CD4-positive, CD25-positive, alpha-beta regulatory T cell (primary cell): ENCODE measurements around the gene DPP7. TPM values are rescaled to one million over a fixed set of nuclear protein-coding genes. Genes with fewer than 3 reads are reported as not detected.
"Not testable (repeated sequence)": the region's sequence is repeated elsewhere in the genome, so short reads cannot be mapped to it uniquely, and the experiment has no call there.

Experiments used
- ATAC-seq, 2 donors: fragments of 150-1000 bp; cut with Tn5 transposase; one replicate each; pipeline ENCODE4 v1.10.0; 2021; ENCODE audit warnings: low read depth in 2 of 2, moderate number of reproducible peaks in 2 of 2, moderate library complexity in 1 of 2
- DNase-seq, 3 donors: peaks; one replicate each; pipeline versions ENCODE4 v3.0.0 to v3.0.0-alpha.2; 2012 to 2022; ENCODE audit warnings: mixed read lengths in 1 of 3
- H3K27ac ChIP-seq: one replicate; pipeline ENCODE4 v1.7.0; 2013; ENCODE audit warnings: mild to moderate bottlenecking, low read length; ENCODE audit not compliant: insufficient read depth, poor library complexity, severe bottlenecking
- H3K27me3 ChIP-seq: one replicate; pipeline ENCODE4 v1.7.0; 2013; ENCODE audit warnings: low read length; ENCODE audit not compliant: control insufficient read depth, insufficient read depth
- H3K36me3 ChIP-seq: one replicate; pipeline ENCODE4 v1.7.0; 2013; ENCODE audit warnings: mild to moderate bottlenecking, low read length, moderate library complexity; ENCODE audit not compliant: control insufficient read depth, insufficient read depth
- H3K4me1 ChIP-seq: 2 replicates; pipeline ENCODE4 v1.7.0; 2013; ENCODE audit warnings: mild to moderate bottlenecking, low read length; ENCODE audit not compliant: insufficient read depth, control insufficient read depth, poor library complexity, severe bottlenecking
- H3K4me3 ChIP-seq: one replicate; pipeline ENCODE4 v1.7.0; 2013; ENCODE audit warnings: low read depth, mild to moderate bottlenecking, low read length, moderate library complexity
- H3K9me3 ChIP-seq, 2 experiments: 1 replicate in 1 of 2; 2 replicates in 1 of 2; pipeline ENCODE4 v1.7.0; 2013; ENCODE audit warnings: low read length in 2 of 2, mild to moderate bottlenecking in 1 of 2, moderate library complexity in 1 of 2; ENCODE audit not compliant: control insufficient read depth in 2 of 2
- H3K27ac Mint-ChIP-seq, 3 donors: one replicate each; pipeline ENCODE4 v1.8.0; 2020 to 2022; ENCODE audit warnings: mild to moderate bottlenecking in 3 of 3, mixed read lengths in 3 of 3, moderate library complexity in 2 of 3
- H3K27me3 Mint-ChIP-seq: one replicate; pipeline ENCODE4 v1.8.0; 2022; ENCODE audit warnings: mild to moderate bottlenecking, mixed read lengths
- H3K36me3 Mint-ChIP-seq: one replicate; pipeline ENCODE4 v1.8.0; 2020; ENCODE audit warnings: mixed read lengths
- H3K4me1 Mint-ChIP-seq, 4 donors: one replicate each; pipeline ENCODE4 v1.8.0; 2020 to 2022; ENCODE audit warnings: mixed read lengths in 4 of 4, mild to moderate bottlenecking in 1 of 4
- H3K4me3 Mint-ChIP-seq, 4 donors: one replicate each; pipeline ENCODE4 v1.8.0; 2020 to 2022; ENCODE audit warnings: mild to moderate bottlenecking in 4 of 4, mixed read lengths in 4 of 4, moderate library complexity in 3 of 4
- H3K9me3 Mint-ChIP-seq, 7 donors: one replicate each; pipeline ENCODE4 v1.8.0; 2020 to 2022; ENCODE audit warnings: mixed read lengths in 7 of 7, mild to moderate bottlenecking in 3 of 7, moderate library complexity in 2 of 7
- polyA plus RNA-seq, 4 donors: library from polyadenylated mRNA; unstranded; fragments of 300-500 nt; fragmentation: Illumina TruSeq; gene quantifications; one replicate each; pipeline ENCODE4 v1.2.3, GENCODE V29; 2021
- total RNA-seq: library from RNA; stranded (reverse); gene quantifications from one replicate; pipeline ENCODE4 v1.2.3, GENCODE V29; 2022

Gene DPP7
- total and polyA plus RNA-seq, 5 donors from 2014 or later = 119 to 343 (median 156) TPM

GRCh38 chr9:137123952-137124462, 9.5 kb upstream of the DPP7 start:
- H3K9me3 Mint-ChIP-seq, H3K36me3 Mint-ChIP-seq, H3K4me3 ChIP-seq, H3K9me3 ChIP-seq, H3K27ac Mint-ChIP-seq, H3K27me3 ChIP-seq, H3K27me3 Mint-ChIP-seq, H3K4me3 Mint-ChIP-seq, ATAC-seq, H3K36me3 ChIP-seq, H3K27ac ChIP-seq, DNase-seq: not testable (repeated sequence)
- peaks cover 9 to 34% (median 26%) of the 10 kb centered on the region in 4 donors for H3K4me1 Mint-ChIP-seq
- peaks cover 25% of the 10 kb centered on the region for H3K4me1 ChIP-seq

- H3K4me3 Mint-ChIP-seq = no peak overlapping the region
- Histone ChIP-seq H3K4me1 (peaks cover 20% of the 10 kb centered on the region), H3K9me3 (no peaks in the 10 kb centered on the region), H3K27ac (no peak overlapping the region), H3K27me3 (no peaks in the 10 kb centered on the region), H3K36me3 (no peaks in the 10 kb centered on the region), H3K4me3 (no peak overlapping the region)
- no peak overlapping the region for H3K27ac Mint-ChIP-seq
- DNase-seq = no peak
- peaks cover 9 to 30% (median 23%) of the 10 kb centered on the region in 4 donors for H3K4me1 Mint-ChIP-seq
- H3K36me3 Mint-ChIP-seq = no peaks in the 10 kb centered on the region
- ATAC-seq = no peak
- H3K9me3 Mint-ChIP-seq = peaks cover 0 to 1% (median 0%) of the 10 kb centered on the region in 7 donors
- peaks cover 2% of the 10 kb centered on the region for H3K27me3 Mint-ChIP-seq
Measured at GRCh38 chr9:137123468-137123837, 8.9 kb upstream of the DPP7 start.

- not testable (repeated sequence) for H3K9me3 ChIP-seq, H3K27ac ChIP-seq, H3K4me3 ChIP-seq, H3K36me3 Mint-ChIP-seq, ATAC-seq, H3K27me3 Mint-ChIP-seq, H3K27ac Mint-ChIP-seq, H3K9me3 Mint-ChIP-seq, H3K27me3 ChIP-seq, H3K36me3 ChIP-seq, DNase-seq
- Mint-ChIP-seq H3K4me1 (peaks cover 9 to 25% (median 18%) of the 10 kb centered on the region in 4 donors), H3K4me3 (peak overlapping the region in 1 of 4 donors; percentile 47)
- H3K4me1 ChIP-seq = peaks cover 15% of the 10 kb centered on the region
Measured at GRCh38 chr9:137122796-137123467, 8.4 kb upstream of the DPP7 start.

- peak overlapping the region in 1 of 4 donors; percentile 47 for H3K4me3 Mint-ChIP-seq
Measured at GRCh38 chr9:137121927-137122795, 7.6 kb upstream of the DPP7 start.

GRCh38 chr9:137118092-137118603, 3.6 kb upstream of the DPP7 start:
- not testable (repeated sequence) for H3K9me3 ChIP-seq, H3K36me3 ChIP-seq, H3K4me3 ChIP-seq, H3K36me3 Mint-ChIP-seq, H3K27me3 ChIP-seq, H3K4me3 Mint-ChIP-seq, DNase-seq, H3K27me3 Mint-ChIP-seq, H3K27ac Mint-ChIP-seq, H3K9me3 Mint-ChIP-seq, H3K27ac ChIP-seq, ATAC-seq, H3K4me1 Mint-ChIP-seq
- H3K4me1 ChIP-seq = peaks cover 14% of the 10 kb centered on the region

More at GRCh38 chr9:137121927-137122795, 7.6 kb upstream of the DPP7 start:
- not testable (repeated sequence) for H3K36me3 ChIP-seq, H3K9me3 Mint-ChIP-seq, H3K27me3 ChIP-seq, DNase-seq, H3K9me3 ChIP-seq, H3K27ac ChIP-seq, H3K27ac Mint-ChIP-seq, H3K27me3 Mint-ChIP-seq, H3K4me1 ChIP-seq, H3K36me3 Mint-ChIP-seq, H3K4me3 ChIP-seq, ATAC-seq
- peaks cover 4 to 17% (median 12%) of the 10 kb centered on the region in 4 donors for H3K4me1 Mint-ChIP-seq

GRCh38 chr9:137117269-137117731, 2.8 kb upstream of the DPP7 start:
- peaks cover 0 to 12% (median 5%) of the 10 kb centered on the region in 4 donors for H3K4me1 Mint-ChIP-seq
- no peak overlapping the region for H3K27ac Mint-ChIP-seq
- H3K4me3 Mint-ChIP-seq = peak overlapping the region in 2 of 4 donors; percentile 47 to 68

GRCh38 chr9:137116728-137117127, 2.2 kb upstream of the DPP7 start:
- peak overlapping the region; percentile 44 to 68 (median 52) for H3K4me3 Mint-ChIP-seq
- no peak overlapping the region for H3K27ac ChIP-seq

More at GRCh38 chr9:137117269-137117731, 2.8 kb upstream of the DPP7 start:
- Mint-ChIP-seq H3K9me3 (no peaks in the 10 kb centered on the region), H3K27me3 (no peaks in the 10 kb centered on the region), H3K36me3 (no peaks in the 10 kb centered on the region)
- peaks cover 15% of the 10 kb centered on the region for H3K4me1 ChIP-seq
- ATAC-seq (no peak), DNase-seq (no peak)
- no peaks in the 10 kb centered on the region for H3K36me3 ChIP-seq
- H3K9me3 ChIP-seq = no peaks in the 10 kb centered on the region
- no peak overlapping the region for H3K27ac ChIP-seq
- H3K4me3 ChIP-seq = no peak overlapping the region
- H3K27me3 ChIP-seq = no peaks in the 10 kb centered on the region

More at GRCh38 chr9:137116728-137117127, 2.2 kb upstream of the DPP7 start:
- no peaks in the 10 kb centered on the region for H3K27me3 Mint-ChIP-seq
- Histone ChIP-seq H3K4me1 (peaks cover 15% of the 10 kb centered on the region), H3K27me3 (no peaks in the 10 kb centered on the region), H3K4me3 (no peak overlapping the region), H3K36me3 (no peaks in the 10 kb centered on the region), H3K9me3 (no peaks in the 10 kb centered on the region)
- no peaks in the 10 kb centered on the region for H3K9me3 Mint-ChIP-seq
- no peaks in the 10 kb centered on the region for H3K36me3 Mint-ChIP-seq
- ATAC-seq (no peak), DNase-seq (no peak)
- peaks cover 0 to 12% (median 5%) of the 10 kb centered on the region in 4 donors for H3K4me1 Mint-ChIP-seq
- H3K27ac Mint-ChIP-seq = no peak overlapping the region
